HG02642 (cell line): ENCODE data around the gene ELMO3.

Experiments used
- ATAC-seq: cut with Tn5 transposase; IDR thresholded peaks from one replicate; pipeline ENCODE4 v1.9.1; 2021; ENCODE audit warnings: mild to moderate bottlenecking; ENCODE audit not compliant: unreplicated experiment, poor library complexity

The ELMO3 gene

GRCh38 chr16:67210069-67210937 is 11.4 kb downstream of the ELMO3 start:
- no peak for ATAC-seq

DNA sequence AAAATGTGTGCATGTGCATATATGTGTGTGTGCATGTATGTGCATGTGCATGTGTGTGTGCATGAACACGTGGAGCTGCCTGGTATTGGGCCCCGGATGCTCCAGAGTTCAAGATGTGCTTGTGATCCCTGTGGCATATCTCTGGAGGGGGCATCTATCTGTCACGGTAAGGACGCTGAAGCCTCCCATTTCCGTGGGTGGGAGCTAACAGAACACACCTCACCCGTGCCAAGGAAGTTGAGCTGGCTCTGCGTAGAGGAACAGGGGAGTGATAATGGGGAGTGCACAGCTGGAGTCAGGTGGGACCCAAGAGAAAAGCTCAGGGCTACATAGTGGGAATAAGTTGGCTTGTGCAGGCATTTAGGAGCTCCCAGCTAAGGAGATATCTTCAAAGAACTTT is 12.7 kb downstream of the ELMO3 start:
- ATAC-seq = no peak

DNA sequence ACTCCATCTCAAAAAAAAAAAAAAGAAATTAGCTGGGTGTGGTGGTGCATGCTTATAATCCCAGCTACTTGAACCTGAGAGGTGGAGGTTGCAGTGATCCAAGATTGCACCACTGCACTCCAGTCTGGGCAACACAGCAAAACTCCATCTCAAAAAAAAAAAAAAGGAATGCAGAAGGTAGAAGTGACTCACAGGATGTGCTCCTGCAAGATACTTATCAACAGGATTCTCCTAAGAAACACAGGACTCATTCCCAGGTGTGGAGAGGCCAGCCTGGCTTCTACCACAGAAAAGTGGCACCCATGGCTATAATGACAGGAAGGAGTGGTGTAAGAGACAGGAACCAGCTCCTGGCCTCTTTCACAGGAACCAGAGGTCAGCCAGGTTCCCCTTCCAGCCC is 13.8 kb downstream of the ELMO3 start:
- ATAC-seq = no peak

DNA sequence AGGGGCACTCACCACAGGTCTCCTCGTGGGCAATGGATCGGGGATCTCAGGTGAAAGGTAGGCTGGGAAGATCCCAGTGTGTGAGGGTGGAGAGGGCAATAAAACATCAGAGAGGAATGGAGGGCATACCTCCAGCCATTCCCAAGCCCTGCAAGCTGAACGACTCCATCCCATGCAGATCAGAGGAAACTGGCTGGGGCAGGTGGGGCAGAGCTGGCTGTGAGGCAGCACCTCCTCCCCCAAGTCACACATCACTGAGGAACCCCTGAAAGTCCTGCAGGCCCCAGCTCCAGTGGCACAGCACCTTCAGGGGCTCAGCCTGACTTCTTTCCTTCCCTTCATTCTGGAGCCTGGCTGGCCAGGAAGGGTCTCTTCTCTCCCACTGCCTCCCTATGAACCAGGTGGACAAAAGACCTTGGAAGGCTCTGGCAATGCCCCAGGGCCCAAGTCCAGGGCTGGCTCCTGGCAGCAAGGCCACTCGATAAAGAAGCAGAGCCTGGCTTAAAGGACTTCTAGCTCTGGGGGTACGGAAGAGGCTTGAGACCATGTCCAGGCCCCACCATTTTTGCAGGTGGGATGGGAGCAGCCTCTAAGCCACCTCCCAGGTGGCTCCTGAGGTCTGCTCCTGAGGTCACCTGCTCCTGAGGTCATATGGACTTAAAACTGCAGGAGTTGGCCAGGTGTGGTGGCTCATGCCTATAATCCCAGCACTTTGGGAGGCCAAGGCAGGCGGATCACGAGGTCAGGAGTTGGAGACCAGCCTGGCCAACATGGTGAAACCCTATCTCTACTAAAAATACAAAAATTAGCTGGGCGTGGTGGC is 14.5 kb downstream of the ELMO3 start:
- no peak for ATAC-seq

GRCh38 chr16:67215706-67216105 is 16.8 kb downstream of the ELMO3 start:
- ATAC-seq = no peak

DNA sequence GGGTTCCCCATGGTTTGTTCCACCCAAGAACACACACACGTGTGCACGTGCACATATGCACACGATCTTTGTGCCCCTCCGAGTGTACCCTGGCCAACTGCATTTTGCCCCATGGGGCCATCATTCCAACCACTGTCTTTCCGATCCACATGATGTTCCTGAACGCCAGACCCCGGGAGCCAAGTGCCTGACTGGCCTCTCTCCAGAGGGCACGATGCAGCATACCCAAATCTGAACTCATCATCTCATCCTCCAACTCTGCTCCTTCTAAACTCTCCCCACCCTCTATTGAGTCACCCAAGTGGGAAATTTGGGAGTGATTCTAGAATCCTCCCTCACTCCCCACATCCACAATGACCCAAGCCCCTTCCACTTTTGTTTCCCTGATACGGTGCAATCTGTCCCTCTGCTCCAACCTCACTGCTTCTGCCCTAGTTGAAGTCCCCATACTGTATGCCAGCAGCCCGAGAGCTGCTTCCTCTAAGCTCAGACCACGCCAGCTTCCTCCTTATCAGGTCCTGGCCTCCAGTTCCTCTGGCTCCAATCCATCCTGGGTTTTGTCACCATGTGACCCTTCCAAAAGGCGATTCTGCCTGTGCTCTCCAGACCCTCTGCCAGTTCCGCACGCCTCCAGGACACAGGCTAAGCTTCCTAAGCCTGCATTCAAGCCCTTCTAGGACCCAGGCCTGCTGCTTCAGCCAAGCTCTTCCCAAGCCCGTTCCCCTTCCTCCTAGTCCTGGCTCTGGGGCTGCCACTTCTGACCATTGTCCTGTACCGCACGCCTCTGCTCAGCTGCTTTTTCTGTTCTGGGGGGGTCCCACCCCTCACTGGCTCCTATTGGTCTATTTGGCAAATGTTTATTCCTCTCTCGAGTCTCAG is 17.9 kb downstream of the ELMO3 start:
- ATAC-seq = no peak

- no peak for ATAC-seq
Measured at GRCh38 chr16:67223992-67224391, 25.1 kb downstream of the ELMO3 start.

DNA sequence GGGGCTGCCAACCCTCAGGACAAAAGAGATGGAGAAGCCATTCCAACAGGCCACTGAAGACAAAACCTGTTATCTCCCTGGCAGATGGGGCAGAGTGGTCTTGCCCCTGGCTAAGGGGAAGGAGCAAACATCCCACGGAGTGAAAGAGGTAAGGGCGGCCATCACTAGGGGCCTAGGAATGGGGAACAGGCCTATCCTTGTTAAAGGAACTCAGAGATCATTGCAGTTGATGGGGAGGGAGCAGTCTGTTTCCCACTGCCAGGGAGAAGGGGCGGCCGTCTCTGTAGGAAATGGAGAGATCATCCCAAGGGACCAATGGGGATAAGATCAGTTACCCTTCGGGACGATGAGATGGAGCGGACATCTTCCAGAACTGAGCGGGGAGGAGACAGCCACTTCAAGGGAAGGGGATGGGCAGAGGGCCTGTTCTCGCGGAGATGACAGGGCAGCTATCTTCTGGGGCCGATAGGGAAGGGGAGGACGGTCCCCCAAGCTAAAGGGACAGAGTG is 27.4 kb downstream of the ELMO3 start:
- no peak for ATAC-seq

DNA sequence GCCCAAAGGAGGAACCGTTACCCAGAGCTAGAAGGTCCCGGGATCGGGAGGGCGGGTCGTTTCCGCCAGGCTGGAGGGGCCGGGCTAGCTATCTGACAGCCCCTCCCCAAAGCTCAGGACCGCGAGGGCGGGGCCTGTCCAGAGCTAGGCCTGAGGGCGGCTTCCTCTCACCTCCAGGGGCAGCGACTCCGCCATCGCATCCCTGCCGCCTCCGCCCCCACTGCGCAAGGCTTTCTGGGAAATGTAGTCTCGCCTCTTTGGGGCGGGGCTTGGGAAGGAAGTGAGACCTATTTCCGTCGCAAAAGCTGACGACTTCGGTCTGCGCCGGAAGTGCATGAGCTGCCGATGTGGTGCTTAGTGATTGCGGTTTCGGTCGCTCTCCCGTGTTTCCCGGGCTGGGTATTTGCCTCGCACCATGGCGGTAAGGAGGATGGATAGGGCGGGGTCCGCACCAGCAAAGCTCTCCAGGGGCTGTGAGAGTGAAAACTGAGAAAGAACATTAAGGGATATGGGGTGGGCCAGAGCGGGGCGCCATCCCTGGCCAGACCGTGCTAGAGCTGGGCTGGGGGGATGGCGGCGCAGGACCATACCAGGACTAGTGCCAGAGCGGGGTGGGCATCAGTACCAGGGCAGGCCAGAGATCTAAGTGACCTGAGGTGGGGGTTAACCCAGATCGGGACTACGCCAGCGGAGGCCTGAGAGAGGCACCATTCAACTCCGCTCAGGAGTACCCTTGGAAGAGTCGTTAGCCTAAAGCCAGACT is 28.1 kb downstream of the ELMO3 start, which contains the start of gene TMEM208:
TMEM208 (plus strand) TSS at position 327 of the 763 bp plus-strand sequence; CDS start at position 416, 89 bp downstream.
- ATAC-seq = peak; percentile 94

- ATAC-seq = no peak
Measured at GRCh38 chr16:67227567-67227921, 28.6 kb downstream of the ELMO3 start.

- no peak for ATAC-seq
Measured at GRCh38 chr16:67228034-67228785, 29.3 kb downstream of the ELMO3 start.

- no peak for ATAC-seq
Measured at GRCh38 chr16:67228905-67229304, 30.0 kb downstream of the ELMO3 start.

DNA sequence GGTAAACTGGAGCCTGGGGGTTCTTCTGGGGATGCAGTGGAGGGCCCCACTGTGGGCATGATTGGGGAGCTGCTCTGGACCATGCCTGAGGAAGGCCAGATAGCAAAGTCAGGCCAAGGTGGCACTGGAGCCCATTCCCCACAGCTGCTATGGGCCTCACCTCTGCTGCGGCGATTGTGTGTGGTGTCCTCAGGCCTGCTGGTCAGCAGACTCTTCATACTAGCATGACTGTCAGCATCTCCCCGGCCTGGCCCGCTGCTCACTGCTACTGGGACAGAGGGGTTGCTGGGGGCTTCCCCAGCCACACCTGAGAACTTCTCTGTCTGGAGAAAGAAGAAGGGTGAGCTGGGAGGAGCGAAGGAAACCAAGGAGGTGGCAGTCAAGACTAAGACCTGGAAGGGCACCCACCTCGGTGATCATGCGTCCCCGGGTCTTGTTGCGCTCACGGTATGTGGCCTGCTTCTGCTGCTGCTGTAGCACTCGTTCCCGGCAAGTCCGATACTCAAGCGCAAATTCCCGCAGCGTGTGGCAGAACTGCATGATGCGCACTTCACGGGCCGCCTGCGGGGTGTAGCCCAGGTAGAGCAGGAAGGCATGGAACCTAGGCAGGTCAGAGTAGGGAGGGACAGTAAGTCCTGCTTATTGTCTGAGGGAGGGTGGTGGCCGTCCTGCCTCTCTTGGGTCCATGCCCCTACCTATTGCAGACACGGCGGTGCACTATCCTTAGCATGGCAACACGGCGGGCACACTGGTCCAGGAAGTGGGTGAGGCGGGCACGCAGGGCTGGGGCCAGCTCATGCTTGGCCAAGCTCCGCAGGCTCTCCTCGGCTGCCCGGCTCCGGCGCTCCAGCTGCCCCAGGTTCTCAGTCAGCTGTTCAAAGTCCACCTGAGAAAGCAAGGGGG is 31.2 kb downstream of the ELMO3 start:
- no peak for ATAC-seq

- ATAC-seq = no peak
Measured at GRCh38 chr16:67230809-67231660, 32.1 kb downstream of the ELMO3 start.

DNA sequence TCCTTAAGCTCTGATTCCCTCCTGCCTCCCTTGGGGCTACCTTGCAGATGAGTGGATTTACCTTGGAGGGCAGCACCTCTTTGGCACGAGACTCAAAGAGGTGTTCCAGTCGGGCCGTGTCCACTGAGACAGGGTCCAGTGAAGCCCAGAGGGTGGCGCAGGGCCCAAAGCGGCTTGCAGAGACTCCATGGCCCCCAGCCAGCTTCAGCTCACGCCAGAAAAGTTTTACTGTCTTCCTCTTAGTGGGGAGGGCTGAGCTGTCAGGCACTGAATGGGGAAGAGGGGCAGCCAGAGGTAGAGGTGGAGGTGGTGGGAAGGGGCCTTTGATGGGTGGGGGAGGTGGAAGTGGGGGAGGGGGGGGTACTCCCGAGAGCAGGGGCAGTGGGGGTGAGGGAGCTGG is 34.7 kb downstream of the ELMO3 start:
- no peak for ATAC-seq

DNA sequence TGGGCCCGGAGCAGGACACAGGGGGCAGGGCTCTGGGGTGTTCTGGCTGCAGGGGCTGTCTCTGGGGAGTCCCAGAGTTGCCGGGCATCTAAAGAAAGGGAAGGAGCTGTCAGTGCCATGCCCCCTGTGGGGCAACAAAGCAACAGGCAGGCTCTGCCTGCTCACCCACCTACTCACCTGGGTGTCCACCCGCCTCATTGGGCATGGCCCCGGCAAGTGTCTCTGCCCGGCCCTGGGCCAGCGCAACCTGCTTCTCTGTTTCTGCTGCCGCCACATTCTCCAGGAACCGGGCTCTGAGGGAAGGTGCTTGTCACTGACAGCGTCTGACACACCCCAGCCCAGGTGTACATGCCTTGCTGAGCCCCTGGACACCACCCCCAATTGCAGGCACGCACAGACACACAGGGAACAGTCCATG is 35.3 kb downstream of the ELMO3 start:
- ATAC-seq = no peak
